HG03575 (cell line): ENCODE measurements around the gene COBL.

Source experiments
- ATAC-seq: cut with Tn5 transposase; IDR thresholded peaks from one replicate; pipeline ENCODE4 v1.9.1; 2021; ENCODE audit not compliant: unreplicated experiment, insufficient number of reproducible peaks, low FRiP score; ENCODE audit errors: extremely low read depth

The COBL gene

GRCh38 chr7:51243631-51244030, 73.0 kb downstream of the COBL start:
- ATAC-seq: no peak

GRCh38 chr7:51242881-51243518, 73.6 kb downstream of the COBL start:
- no peak for ATAC-seq

GRCh38 chr7:51242007-51242691, 74.5 kb downstream of the COBL start:
- no peak for ATAC-seq

GRCh38 chr7:51240868-51241267, 75.7 kb downstream of the COBL start:
- ATAC-seq: no peak

GRCh38 chr7:51239691-51240090, 76.9 kb downstream of the COBL start:
- no peak for ATAC-seq

GRCh38 chr7:51238981-51239495, 77.6 kb downstream of the COBL start:
- no peak for ATAC-seq

- ATAC-seq: no peak
Measured at GRCh38 chr7:51237446-51238133, 79.0 kb downstream of the COBL start.

- ATAC-seq: no peak
Measured at GRCh38 chr7:51236470-51237132, 80.0 kb downstream of the COBL start.

- ATAC-seq: no peak
Measured at GRCh38 chr7:51235593-51236313, 80.9 kb downstream of the COBL start.

- ATAC-seq: no peak
Measured at GRCh38 chr7:51234609-51235308, 81.8 kb downstream of the COBL start.

GRCh38 chr7:51234139-51234538, 82.5 kb downstream of the COBL start:
- ATAC-seq: no peak

GRCh38 chr7:51233374-51233773, 83.2 kb downstream of the COBL start:
- ATAC-seq: no peak

- ATAC-seq: no peak
Measured at GRCh38 chr7:51230723-51231122, 85.9 kb downstream of the COBL start.

GRCh38 chr7:51230324-51230625, 86.3 kb downstream of the COBL start:
- ATAC-seq: no peak

- no peak for ATAC-seq
Measured at GRCh38 chr7:51229620-51230323, 86.8 kb downstream of the COBL start.

GRCh38 chr7:51229106-51229537, 87.5 kb downstream of the COBL start:
- no peak for ATAC-seq

GRCh38 chr7:51228386-51228958, 88.1 kb downstream of the COBL start:
- no peak for ATAC-seq

- no peak for ATAC-seq
Measured at GRCh38 chr7:51227861-51228260, 88.7 kb downstream of the COBL start.
